ENCODE measurements around the gene CSNK2B. TPM values are rescaled to one million over a fixed set of nuclear protein-coding genes. Genes with fewer than 3 reads are reported as not detected.

The CSNK2B gene
- polyA plus RNA-seq, 1 experiment, result 94.9 TPM

DNA sequence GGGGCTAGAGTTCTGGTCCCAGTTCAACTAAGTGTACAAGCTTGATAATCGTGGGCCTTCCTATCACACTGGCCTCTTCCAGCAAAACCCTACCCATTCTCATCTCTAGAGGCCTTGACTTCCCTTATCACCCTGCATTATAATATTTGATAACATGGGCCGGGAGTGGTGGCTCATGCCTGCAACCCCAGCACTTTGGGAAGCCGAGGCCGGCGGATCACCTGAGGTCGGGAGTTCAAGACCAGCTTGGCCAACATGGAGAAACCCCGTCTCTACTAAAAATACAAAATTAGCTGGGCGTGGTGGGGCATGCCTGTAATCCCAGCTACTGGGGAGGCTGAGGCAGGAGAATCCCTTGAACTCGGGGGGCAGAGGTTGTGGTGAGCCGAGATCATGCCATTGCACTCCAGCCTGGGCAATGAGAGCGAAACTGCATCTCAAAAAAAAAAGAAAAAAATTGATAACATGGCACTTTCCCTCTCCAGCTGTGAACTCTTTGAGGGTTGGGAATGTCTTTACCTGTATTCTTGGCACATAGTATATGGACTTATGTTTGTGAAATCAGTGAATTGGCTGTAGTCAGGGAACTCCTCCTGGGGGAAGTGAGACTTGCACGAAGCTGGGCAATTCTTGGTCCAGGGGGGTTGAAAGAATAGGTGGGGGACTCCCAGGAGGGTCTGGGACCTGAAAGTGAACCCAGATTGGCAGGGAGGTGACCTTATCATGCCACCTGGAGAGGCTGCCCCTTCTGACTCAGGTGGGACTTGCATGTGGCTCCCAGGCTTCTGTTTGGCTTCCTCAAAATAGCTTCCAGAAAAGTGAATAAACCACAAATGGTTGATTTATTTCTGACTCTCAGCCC lies 4.4 kb upstream of the CSNK2B start:
- Histone ChIP-seq H3K4me3 (ENCODE audit: low read depth, low read length) (peak overlapping the region; percentile 59; the same call in 1 of the 2 replicates), H3K36me3 (ENCODE audit: control insufficient read depth, insufficient read depth, low read length) (peaks cover 7% of the 10 kb centered on the region), H3K27me3 (ENCODE audit: control insufficient read depth, insufficient read depth, low read length) (no peaks in the 10 kb centered on the region)
- TF ChIP-seq, protein P1, sequence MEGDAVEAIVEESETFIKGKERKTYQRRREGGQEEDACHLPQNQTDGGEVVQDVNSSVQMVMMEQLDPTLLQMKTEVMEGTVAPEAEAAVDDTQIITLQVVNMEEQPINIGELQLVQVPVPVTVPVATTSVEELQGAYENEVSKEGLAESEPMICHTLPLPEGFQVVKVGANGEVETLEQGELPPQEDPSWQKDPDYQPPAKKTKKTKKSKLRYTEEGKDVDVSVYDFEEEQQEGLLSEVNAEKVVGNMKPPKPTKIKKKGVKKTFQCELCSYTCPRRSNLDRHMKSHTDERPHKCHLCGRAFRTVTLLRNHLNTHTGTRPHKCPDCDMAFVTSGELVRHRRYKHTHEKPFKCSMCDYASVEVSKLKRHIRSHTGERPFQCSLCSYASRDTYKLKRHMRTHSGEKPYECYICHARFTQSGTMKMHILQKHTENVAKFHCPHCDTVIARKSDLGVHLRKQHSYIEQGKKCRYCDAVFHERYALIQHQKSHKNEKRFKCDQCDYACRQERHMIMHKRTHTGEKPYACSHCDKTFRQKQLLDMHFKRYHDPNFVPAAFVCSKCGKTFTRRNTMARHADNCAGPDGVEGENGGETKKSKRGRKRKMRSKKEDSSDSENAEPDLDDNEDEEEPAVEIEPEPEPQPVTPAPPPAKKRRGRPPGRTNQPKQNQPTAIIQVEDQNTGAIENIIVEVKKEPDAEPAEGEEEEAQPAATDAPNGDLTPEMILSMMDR (IDR thresholded peaks at IDR 0.05; ENCODE audit: insufficient read depth, low read depth, low read length), result no peak
- CTCF ChIA-PET, result interaction anchor here (0.6 to 1.6 kb wide), 5 partner anchors 9 to 202 kb away, joined by 3 to 8 read pairs (median 4); partner anchors contain the start of genes ATP6V1G2 and BAG6
- DNase-seq (ENCODE audit: low read depth), result no peak
- POLR2A ChIA-PET, result interaction anchor here (1.0 kb wide), 1 partner anchor 10 kb away, joined by 11 read pairs; no protein-coding TSS in a partner anchor

DNA sequence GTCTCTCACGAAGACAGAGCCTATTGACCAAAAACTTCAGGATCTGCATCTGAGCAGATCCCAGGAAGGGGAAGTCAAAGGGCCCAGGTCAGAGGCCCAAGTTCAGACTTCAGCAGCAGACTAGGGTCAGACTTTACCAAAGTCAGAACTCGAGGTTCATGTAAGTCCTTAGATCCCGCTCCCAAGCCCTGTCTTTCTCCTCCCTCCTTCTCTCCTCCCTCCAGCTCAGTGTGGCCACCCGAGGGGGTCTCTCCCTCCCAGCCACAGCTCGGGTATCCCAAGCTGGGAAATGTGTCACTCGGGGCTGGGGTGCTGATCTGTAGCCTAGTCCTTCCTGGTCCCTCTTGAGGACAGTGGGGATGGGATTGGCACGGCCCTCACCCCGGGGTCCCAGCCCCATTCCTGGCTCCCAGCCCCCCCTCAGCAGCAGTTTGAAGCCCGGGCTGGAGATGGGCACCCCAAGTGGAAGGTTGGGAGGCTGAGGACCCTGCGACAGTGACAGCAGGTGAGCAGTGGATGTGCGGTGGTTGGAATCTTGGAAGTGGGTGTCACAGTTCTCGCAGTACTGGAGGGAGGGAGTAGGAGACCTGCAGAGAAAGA lies 3.7 kb upstream of the CSNK2B start:
- POLR2A ChIA-PET, result no interaction called here
- no peaks in the 10 kb centered on the region for H3K27me3 ChIP-seq (ENCODE audit: control insufficient read depth, insufficient read depth, low read length)
- H3K36me3 ChIP-seq (ENCODE audit: control insufficient read depth, insufficient read depth, low read length), result peaks cover 8% of the 10 kb centered on the region
- DNase-seq (ENCODE audit: low read depth), result no peak
- H3K4me3 ChIP-seq (ENCODE audit: low read depth, low read length), result no peak overlapping the region
- CTCF ChIA-PET, result interaction anchor here (0.6 kb wide), 1 partner anchor 113 kb away, joined by 3 read pairs; no protein-coding TSS in a partner anchor
- TF ChIP-seq, protein P1 (IDR thresholded peaks at IDR 0.05; ENCODE audit: insufficient read depth, low read depth, low read length), result no peak

DNA sequence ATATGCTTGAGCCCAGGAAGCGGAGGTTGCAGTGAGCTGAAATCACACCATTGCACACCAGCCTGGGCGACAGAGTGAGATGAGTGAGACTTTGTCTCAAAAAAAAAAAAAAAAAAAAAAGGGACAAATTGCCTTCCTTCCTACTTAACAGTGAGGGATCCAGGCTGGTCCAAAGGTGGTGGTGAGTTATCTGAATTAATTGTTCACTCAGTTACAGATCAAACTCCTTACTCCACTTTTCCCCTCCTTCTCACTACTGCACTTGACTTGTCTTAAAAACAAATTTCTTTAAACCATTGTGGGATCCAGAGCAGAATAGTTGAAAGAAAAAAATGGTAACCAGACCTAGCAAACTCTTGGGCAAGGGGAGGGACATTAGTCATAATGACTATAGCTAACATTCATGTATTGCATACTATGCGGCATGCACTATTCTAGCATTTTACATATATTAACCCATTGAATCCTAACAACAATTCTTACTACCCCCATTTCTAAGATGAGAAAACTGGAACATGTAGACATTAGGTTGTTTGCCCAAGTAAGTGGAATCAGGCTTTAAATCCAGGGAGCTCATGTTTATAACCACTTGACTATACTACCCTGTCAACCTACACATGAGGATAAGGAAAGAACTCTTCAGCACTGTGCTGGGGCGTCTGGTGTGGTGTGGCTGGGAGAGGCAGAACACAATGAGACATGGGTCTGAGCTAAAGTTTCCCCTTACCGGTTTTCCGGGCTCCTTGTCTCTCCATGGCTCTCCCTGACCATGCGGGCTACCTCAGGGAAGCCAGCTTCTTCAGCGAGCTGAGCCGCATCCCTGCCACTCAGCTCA lies 2.5 kb upstream of the CSNK2B start:
- TF ChIP-seq, protein P1 (IDR thresholded peaks at IDR 0.05; ENCODE audit: insufficient read depth, low read depth, low read length), result no peak
- no peaks in the 10 kb centered on the region for H3K27me3 ChIP-seq (ENCODE audit: control insufficient read depth, insufficient read depth, low read length)
- H3K36me3 ChIP-seq (ENCODE audit: control insufficient read depth, insufficient read depth, low read length), result peaks cover 18% of the 10 kb centered on the region
- ChIA-PET CTCF (interaction anchor here (0.6 to 1.5 kb wide), 8 partner anchors 10 to 170 kb away, joined by 3 to 5 read pairs (median 3); partner anchors contain the start of genes ATP6V1G2, BAG6 and DDAH2), POLR2A (interaction anchor here (0.6 to 1.1 kb wide), 2 partner anchors 11 to 264 kb away, joined by 3 read pairs; partner anchors contain the start of genes BAG6 and C2)
- peak overlapping the region; percentile 91 for H3K4me3 ChIP-seq (ENCODE audit: low read depth, low read length)
- no peak for DNase-seq (ENCODE audit: low read depth)

DNA sequence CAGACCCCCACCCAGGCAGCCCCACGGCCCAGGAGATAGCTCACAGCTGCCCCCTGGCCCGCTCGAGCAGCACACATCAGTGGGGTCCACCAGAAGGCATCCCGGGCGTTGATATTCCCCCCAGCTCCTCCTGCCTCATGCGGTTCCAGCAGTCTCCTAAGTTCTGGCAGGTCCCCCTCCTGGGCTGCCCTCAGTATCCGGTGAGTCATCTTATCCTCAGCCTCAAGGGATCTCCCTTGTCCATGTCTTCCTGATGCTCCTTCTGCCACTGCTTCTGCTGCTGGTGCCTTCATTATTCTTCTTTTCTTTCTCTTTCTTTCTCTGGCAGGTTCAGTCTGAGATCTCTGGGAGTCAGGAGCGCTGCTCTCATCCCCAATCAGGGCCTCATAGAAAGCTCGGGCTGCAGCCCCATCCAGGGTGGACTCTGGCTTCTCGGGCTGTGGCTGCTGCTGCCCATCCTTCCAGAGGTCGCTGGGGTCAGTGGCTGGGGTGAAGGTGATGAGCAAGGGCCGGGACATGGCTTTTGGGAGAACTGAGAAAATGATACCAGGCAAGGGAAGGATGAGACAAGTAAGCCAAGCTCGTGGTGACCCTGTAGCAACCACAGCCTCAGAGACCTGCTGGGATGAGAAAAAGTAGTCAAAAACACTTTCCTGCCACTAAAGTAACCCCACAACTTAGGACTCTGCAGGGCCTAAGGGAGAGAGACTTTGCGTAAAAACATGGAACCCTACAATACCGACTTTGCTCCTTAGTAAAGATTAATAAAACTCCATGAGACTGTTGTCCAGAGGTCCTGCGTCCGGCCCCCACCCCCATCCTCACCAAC lies 1.7 kb upstream of the CSNK2B start:
- peaks cover 25% of the 10 kb centered on the region for H3K36me3 ChIP-seq (ENCODE audit: control insufficient read depth, insufficient read depth, low read length)
- DNase-seq (ENCODE audit: low read depth), result no peak
- no peaks in the 10 kb centered on the region for H3K27me3 ChIP-seq (ENCODE audit: control insufficient read depth, insufficient read depth, low read length)
- H3K4me3 ChIP-seq (ENCODE audit: low read depth, low read length), result peak overlapping the region; percentile 91
- ChIA-PET CTCF (interaction anchor here (0.6 to 1.5 kb wide), 10 partner anchors 9 to 171 kb away, joined by 3 to 5 read pairs (median 4); partner anchors contain the start of genes APOM, ATP6V1G2, BAG6 and DDAH2), POLR2A (interaction anchor here (0.6 to 1.1 kb wide), 4 partner anchors 12 to 263 kb away, joined by 3 read pairs; partner anchors contain the start of genes BAG6, C2 and NEU1)
- TF ChIP-seq, protein P1 (IDR thresholded peaks at IDR 0.05; ENCODE audit: insufficient read depth, low read depth, low read length), result no peak

All from BJ (cell line).